Panc1 (cell line): ENCODE results near the gene CCDC90B. TPM values are rescaled to one million over a fixed set of nuclear protein-coding genes. Genes with fewer than 3 reads are reported as not detected.

Experiments used
- ATAC-seq: fragments of 200-7000 bp; cut with Tn5 transposase; 2 replicates; pipeline ENCODE4 v1.9.1; 2020; ENCODE audit warnings: mild to moderate bottlenecking, moderate library complexity
- BruUV-seq: library from RNA; stranded (reverse); fragments of 400-500 nt; replicated peaks from 2 replicates; lab custom pipeline; 2021; lab: Mats Ljungman, UMichigan
- CTCF ChIA-PET: fragments of 300-600 bp; sonication (Branson Sonifier 250); formaldehyde crosslinking; loops from one replicate; lab custom pipeline; 2022; ENCODE audit warnings: antibody characterized with exemption; lab: Charles Lee
- POLR2A ChIA-PET: fragments of 300-600 bp; sonication (Branson Sonifier 250); formaldehyde crosslinking; loops from one replicate; lab custom pipeline; 2022; ENCODE audit warnings: antibody characterized with exemption; lab: Charles Lee
- DNase-seq: peaks from one replicate; pipeline ENCODE4 v3.0.0-alpha.2; 2010; ENCODE audit warnings: low read depth, low spot score
- H3K27ac ChIP-seq: 2 replicates; pipeline ENCODE4 v1.5.1; 2011; ENCODE audit warnings: mild to moderate bottlenecking, low read length, inconsistent platforms
- H3K27me3 ChIP-seq: fragments of 200-500 bp; sonication (Bioruptor generic); 2 replicates; pipeline ENCODE4 v1.6.0; 2014; ENCODE audit warnings: low read length, inconsistent platforms; ENCODE audit not compliant: control insufficient read depth, insufficient read depth
- H3K36me3 ChIP-seq: fragments of 200-500 bp; sonication (Bioruptor generic); 2 replicates; pipeline ENCODE4 v1.5.1; 2014; ENCODE audit warnings: inconsistent platforms, mild to moderate bottlenecking, low read length, moderate library complexity; ENCODE audit not compliant: control insufficient read depth, insufficient read depth
- H3K4me1 ChIP-seq: 2 replicates; pipeline ENCODE4 v1.5.1; 2011; ENCODE audit warnings: inconsistent platforms, mild to moderate bottlenecking, low read length, moderate library complexity; ENCODE audit not compliant: control insufficient read depth, insufficient read depth
- H3K4me3 ChIP-seq, 2 experiments: 2 replicates each; pipeline ENCODE4 v1.5.1; 2011 to 2012; ENCODE audit warnings: low read depth in 2 of 2, low read length in 2 of 2, mild to moderate bottlenecking in 2 of 2, inconsistent platforms in 1 of 2, moderate library complexity in 1 of 2
- H3K9me3 ChIP-seq: fragments of 200-500 bp; sonication (Bioruptor generic); 2 replicates; pipeline ENCODE4 v1.5.1; 2014; ENCODE audit warnings: low read depth, mild to moderate bottlenecking, inconsistent platforms, low read length, moderate library complexity; ENCODE audit not compliant: control insufficient read depth, insufficient read depth
- POLR2AphosphoS5 ChIP-seq: IDR thresholded peaks from 2 replicates; pipeline ENCODE4 v1.6.1; 2012; ENCODE audit warnings: mild to moderate bottlenecking, low read depth, low read length, moderate library complexity
- SIN3A ChIP-seq: IDR thresholded peaks from 2 replicates; pipeline ENCODE4 v1.6.1; 2012; ENCODE audit warnings: low read depth, mild to moderate bottlenecking, low read length, moderate library complexity, borderline replicate concordance; ENCODE audit not compliant: insufficient read depth
- TCF7L2 ChIP-seq: IDR thresholded peaks from 2 replicates; pipeline ENCODE4 v1.6.1; 2011; ENCODE audit warnings: mild to moderate bottlenecking, low read depth, low read length, inconsistent platforms
- in situ Hi-C: cut with HindIII; loops from 2 replicates; pipeline ENCODE4 v1.10.0; 2016; ENCODE audit warnings: low sequenced_read_pairs, low pct_unique_long_range_greater_than_20kb
- intact Hi-C: fragments of 100-400 bp; cut with micrococcal nuclease; formaldehyde crosslinking; loops from one replicate; pipeline ENCODE4 v1.10.0; 2022; ENCODE audit not compliant: unreplicated experiment
- total RNA-seq: library from RNA; stranded (reverse); gene quantifications from one replicate; pipeline ENCODE4 v1.2.1, GENCODE V29; 2021; ENCODE audit not compliant: unreplicated experiment
- TF ChIP-seq, protein P1 (sequence below): fragments of 450-650 bp; IDR thresholded peaks from 2 replicates; pipeline ENCODE4 v1.5.1; 2017; ENCODE audit warnings: mild to moderate bottlenecking
- TF ChIP-seq, protein P2 (sequence below), 2 experiments: IDR thresholded peaks; 2 replicates each; pipeline ENCODE4 v1.6.1; 2011 to 2012; ENCODE audit warnings: low read depth in 2 of 2, control low read depth in 1 of 2, low read length in 1 of 2, mild to moderate bottlenecking in 1 of 2, moderate library complexity in 1 of 2; ENCODE audit not compliant: insufficient read depth in 1 of 2

The CCDC90B gene
- total RNA-seq, 1 experiment from 2014 or later, result 41.9 TPM

DNA sequence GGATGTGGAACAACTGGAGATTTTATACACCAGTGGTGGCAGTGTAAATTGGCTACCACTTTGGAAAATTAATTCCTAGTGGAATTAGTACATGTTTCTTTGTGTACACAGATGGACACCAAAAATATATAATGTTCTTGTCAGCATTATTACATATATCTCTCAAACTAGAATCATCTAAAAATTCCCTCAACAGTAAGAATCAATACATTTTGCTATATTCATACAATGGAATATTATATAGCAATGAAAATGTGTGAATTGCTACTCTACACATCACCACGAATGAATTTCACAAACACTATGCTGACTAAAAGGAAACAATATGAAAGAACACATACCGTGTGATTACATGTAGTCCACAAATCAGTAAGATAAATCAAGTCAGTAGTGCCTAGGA, 33.9 kb downstream of the CCDC90B start:
- ATAC-seq (no peak), DNase-seq (no peak)
- intact Hi-C loops, result no loop called here
- H3K27me3 ChIP-seq, result no peaks in the 10 kb centered on the region
- no peaks in the 10 kb centered on the region for H3K9me3 ChIP-seq
- H3K36me3 ChIP-seq, result no peaks in the 10 kb centered on the region
- no peaks in the 10 kb centered on the region for H3K4me1 ChIP-seq
- ChIA-PET CTCF (no interaction called here), POLR2A (no interaction called here)
- TF ChIP-seq, protein P1, sequence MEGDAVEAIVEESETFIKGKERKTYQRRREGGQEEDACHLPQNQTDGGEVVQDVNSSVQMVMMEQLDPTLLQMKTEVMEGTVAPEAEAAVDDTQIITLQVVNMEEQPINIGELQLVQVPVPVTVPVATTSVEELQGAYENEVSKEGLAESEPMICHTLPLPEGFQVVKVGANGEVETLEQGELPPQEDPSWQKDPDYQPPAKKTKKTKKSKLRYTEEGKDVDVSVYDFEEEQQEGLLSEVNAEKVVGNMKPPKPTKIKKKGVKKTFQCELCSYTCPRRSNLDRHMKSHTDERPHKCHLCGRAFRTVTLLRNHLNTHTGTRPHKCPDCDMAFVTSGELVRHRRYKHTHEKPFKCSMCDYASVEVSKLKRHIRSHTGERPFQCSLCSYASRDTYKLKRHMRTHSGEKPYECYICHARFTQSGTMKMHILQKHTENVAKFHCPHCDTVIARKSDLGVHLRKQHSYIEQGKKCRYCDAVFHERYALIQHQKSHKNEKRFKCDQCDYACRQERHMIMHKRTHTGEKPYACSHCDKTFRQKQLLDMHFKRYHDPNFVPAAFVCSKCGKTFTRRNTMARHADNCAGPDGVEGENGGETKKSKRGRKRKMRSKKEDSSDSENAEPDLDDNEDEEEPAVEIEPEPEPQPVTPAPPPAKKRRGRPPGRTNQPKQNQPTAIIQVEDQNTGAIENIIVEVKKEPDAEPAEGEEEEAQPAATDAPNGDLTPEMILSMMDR, result no peak
- TF ChIP-seq, protein P2, sequence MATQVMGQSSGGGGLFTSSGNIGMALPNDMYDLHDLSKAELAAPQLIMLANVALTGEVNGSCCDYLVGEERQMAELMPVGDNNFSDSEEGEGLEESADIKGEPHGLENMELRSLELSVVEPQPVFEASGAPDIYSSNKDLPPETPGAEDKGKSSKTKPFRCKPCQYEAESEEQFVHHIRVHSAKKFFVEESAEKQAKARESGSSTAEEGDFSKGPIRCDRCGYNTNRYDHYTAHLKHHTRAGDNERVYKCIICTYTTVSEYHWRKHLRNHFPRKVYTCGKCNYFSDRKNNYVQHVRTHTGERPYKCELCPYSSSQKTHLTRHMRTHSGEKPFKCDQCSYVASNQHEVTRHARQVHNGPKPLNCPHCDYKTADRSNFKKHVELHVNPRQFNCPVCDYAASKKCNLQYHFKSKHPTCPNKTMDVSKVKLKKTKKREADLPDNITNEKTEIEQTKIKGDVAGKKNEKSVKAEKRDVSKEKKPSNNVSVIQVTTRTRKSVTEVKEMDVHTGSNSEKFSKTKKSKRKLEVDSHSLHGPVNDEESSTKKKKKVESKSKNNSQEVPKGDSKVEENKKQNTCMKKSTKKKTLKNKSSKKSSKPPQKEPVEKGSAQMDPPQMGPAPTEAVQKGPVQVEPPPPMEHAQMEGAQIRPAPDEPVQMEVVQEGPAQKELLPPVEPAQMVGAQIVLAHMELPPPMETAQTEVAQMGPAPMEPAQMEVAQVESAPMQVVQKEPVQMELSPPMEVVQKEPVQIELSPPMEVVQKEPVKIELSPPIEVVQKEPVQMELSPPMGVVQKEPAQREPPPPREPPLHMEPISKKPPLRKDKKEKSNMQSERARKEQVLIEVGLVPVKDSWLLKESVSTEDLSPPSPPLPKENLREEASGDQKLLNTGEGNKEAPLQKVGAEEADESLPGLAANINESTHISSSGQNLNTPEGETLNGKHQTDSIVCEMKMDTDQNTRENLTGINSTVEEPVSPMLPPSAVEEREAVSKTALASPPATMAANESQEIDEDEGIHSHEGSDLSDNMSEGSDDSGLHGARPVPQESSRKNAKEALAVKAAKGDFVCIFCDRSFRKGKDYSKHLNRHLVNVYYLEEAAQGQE (IDR thresholded peaks at IDR 0.05; ENCODE audit: insufficient read depth in 1 of 2, low read depth in 2 of 2, low read length in 1 of 2), result no peak
- TF ChIP-seq TCF7L2 (no peak), SIN3A (no peak), POLR2AphosphoS5 (no peak)
- no peak overlapping the region for H3K4me3 ChIP-seq
- BruUV-seq, result no TSS peak
- in situ Hi-C loops, result no loop called here
- H3K27ac ChIP-seq, result no peak overlapping the region

DNA sequence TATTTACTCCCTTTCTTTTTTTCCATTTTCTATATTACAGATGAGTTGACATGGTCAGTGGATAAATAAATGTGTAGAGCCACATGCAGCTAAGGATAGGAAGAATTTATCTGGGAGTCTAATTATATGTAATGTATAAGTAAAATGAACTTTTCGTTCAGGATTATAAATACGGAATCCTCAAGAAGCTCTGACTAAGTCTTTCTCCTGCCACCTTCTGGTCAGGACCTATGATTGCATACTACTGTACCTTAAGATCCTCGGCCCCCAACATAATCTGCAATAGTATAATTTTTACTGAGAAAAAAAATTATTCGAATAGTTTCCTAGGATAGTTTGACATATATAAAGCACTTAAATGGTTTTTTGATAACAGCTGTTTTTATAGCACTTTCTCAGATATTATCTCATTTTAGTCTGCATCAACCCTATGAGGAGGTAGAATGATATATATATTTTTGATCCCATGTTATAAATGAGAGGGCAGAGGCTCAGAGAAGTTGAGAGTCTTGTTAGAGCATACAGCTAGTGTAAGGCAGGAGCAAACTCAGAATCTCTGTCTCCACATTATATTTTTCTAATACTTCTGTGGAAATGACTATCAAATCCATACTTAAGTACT, 36.1 kb downstream of the CCDC90B start:
- H3K4me3 ChIP-seq, result no peak overlapping the region
- ChIA-PET CTCF (interaction anchor here (0.6 to 1.5 kb wide), 5 partner anchors 10 to 1902 kb away, joined by 3 to 7 read pairs (median 4); no protein-coding TSS in a partner anchor), POLR2A (interaction anchor here (0.6 kb wide), 1 partner anchor 32 kb away, joined by 3 read pairs; no protein-coding TSS in a partner anchor)
- H3K27me3 ChIP-seq, result no peaks in the 10 kb centered on the region
- intact Hi-C loops, result loop anchor here (10.0 kb wide), 1 partner anchor 165 kb away; no protein-coding TSS in a partner anchor
- DNase-seq (no peak), ATAC-seq (peak; percentile 88)
- BruUV-seq, result no TSS peak
- H3K27ac ChIP-seq, result no peak overlapping the region
- H3K4me1 ChIP-seq, result no peaks in the 10 kb centered on the region
- H3K36me3 ChIP-seq, result no peaks in the 10 kb centered on the region
- TF ChIP-seq, protein P1, result peak; percentile 78; the same call in 1 of the 2 replicates
- TF ChIP-seq, protein P2 (IDR thresholded peaks at IDR 0.05; ENCODE audit: insufficient read depth in 1 of 2, low read depth in 2 of 2, low read length in 1 of 2), result no peak
- TF ChIP-seq POLR2AphosphoS5, result no peak
- in situ Hi-C loops, result no loop called here
- H3K9me3 ChIP-seq, result no peaks in the 10 kb centered on the region
